Keratinocyte (primary cell): Measurements from ENCODE around the gene PURA. TPM values are rescaled to one million over a fixed set of nuclear protein-coding genes. Genes with fewer than 3 reads are reported as not detected.

Experiments used
- DNase-seq: peaks from one replicate; pipeline ENCODE4 v3.0.0-alpha.2; 2011; ENCODE audit warnings: low read depth, missing footprints, low spot score
- FAIRE-seq: peaks from 2 replicates; lab custom pipeline; 2011; peaks lifted over from hg19 to GRCh38; lab: Jason Lieb, UNC
- H2AFZ ChIP-seq: 2 replicates; pipeline ENCODE4 v1.6.0; 2012; ENCODE audit warnings: low read length, control low read depth, inconsistent platforms; ENCODE audit not compliant: control insufficient read depth
- H3K27ac ChIP-seq: 2 replicates; pipeline ENCODE4 v1.5.1; 2011; ENCODE audit warnings: low read length; ENCODE audit not compliant: control insufficient read depth, insufficient read depth
- H3K27me3 ChIP-seq: 3 replicates; pipeline ENCODE4 v1.6.0; 2011; ENCODE audit warnings: low read length; ENCODE audit not compliant: control insufficient read depth, insufficient read depth; ENCODE audit errors: extremely low read depth
- H3K36me3 ChIP-seq, 2 experiments: 2 replicates in 1 of 2; 3 replicates in 1 of 2; pipeline ENCODE4 v1.5.1; 2011; ENCODE audit warnings: low read length in 2 of 2, mild to moderate bottlenecking in 1 of 2; ENCODE audit not compliant: control insufficient read depth in 2 of 2, insufficient read depth in 2 of 2; ENCODE audit errors: extremely low read depth in 1 of 2
- H3K4me1 ChIP-seq: 3 replicates; pipeline ENCODE4 v1.5.1; 2011; ENCODE audit warnings: low read length; ENCODE audit not compliant: control insufficient read depth, insufficient read depth; ENCODE audit errors: extremely low read depth
- H3K4me2 ChIP-seq: 3 replicates; pipeline ENCODE4 v1.6.0; 2011; ENCODE audit warnings: low read depth, low read length; ENCODE audit not compliant: control insufficient read depth, insufficient read depth; ENCODE audit errors: extremely low read depth
- H3K4me3 ChIP-seq, 3 experiments: fragments of 200-600 bp in 1 of 3; sonication (generic) in 1 of 3; 2 replicates in 2 of 3; 3 replicates in 1 of 3; pipeline ENCODE4 v1.5.1; 2011 to 2016; ENCODE audit warnings: low read length in 3 of 3, mild to moderate bottlenecking in 3 of 3, control low read depth in 2 of 3, inconsistent platforms in 1 of 3, low read depth in 1 of 3, mixed read lengths in 1 of 3, mixed run types in 1 of 3, moderate library complexity in 1 of 3; ENCODE audit not compliant: control insufficient read depth in 2 of 3, insufficient read depth in 2 of 3; ENCODE audit errors: extremely low read depth in 1 of 3
- H3K79me2 ChIP-seq: 2 replicates; pipeline ENCODE4 v1.6.0; 2012; ENCODE audit warnings: low read length; ENCODE audit not compliant: control insufficient read depth, insufficient read depth
- H3K9ac ChIP-seq: 3 replicates; pipeline ENCODE4 v1.6.0; 2011; ENCODE audit warnings: low read length; ENCODE audit not compliant: control insufficient read depth, insufficient read depth; ENCODE audit errors: extremely low read depth
- H3K9me1 ChIP-seq: 3 replicates; pipeline ENCODE4 v1.6.0; 2011; ENCODE audit warnings: low read length; ENCODE audit not compliant: control insufficient read depth, insufficient read depth; ENCODE audit errors: extremely low read depth
- H3K9me3 ChIP-seq: 2 replicates; pipeline ENCODE4 v1.5.1; 2012; ENCODE audit warnings: low read depth, low read length; ENCODE audit not compliant: control insufficient read depth
- H4K20me1 ChIP-seq: 3 replicates; pipeline ENCODE4 v1.6.0; 2011; ENCODE audit warnings: low read length; ENCODE audit not compliant: control insufficient read depth, insufficient read depth; ENCODE audit errors: extremely low read depth
- EZH2 ChIP-seq: IDR thresholded peaks from one replicate; pipeline ENCODE4 v1.6.1; 2012; ENCODE audit warnings: inconsistent platforms, mild to moderate bottlenecking, low read length, moderate library complexity
- dilution Hi-C: fragments of 300-500 bp; cut with MboI; formaldehyde crosslinking; loops from one replicate; pipeline ENCODE4 v1.7.0; 2020; ENCODE audit warnings: low sequenced_read_pairs; ENCODE audit not compliant: extremely low pct_ligation_motif_present
- polyA plus RNA-seq, 5 experiments: library from polyadenylated mRNA; depleted of rRNA in 3 of 5; stranded (reverse) in 3 of 5; stranded (forward) in 1 of 5; unstranded in 1 of 5; fragments of >200 nt; gene quantifications; 1 replicate in 1 of 5; 2 replicates in 3 of 5; 3 replicates in 1 of 5; pipeline versions ENCODE4 v1.2.1 to v1.2.3, GENCODE V29; 2011 to 2012; ENCODE audit warnings: missing spikeins in 2 of 5, low read depth in 1 of 5, low replicate concordance in 1 of 5
- TF ChIP-seq, protein P1 (sequence below), 3 experiments: IDR thresholded peaks in 1 of 3; conservative IDR thresholded peaks in 1 of 3; optimal IDR thresholded peaks in 1 of 3; 2 replicates in 2 of 3; 3 replicates in 1 of 3; pipeline versions ENCODE3 to v1.5.1; 2011; ENCODE audit warnings: low read length in 3 of 3, mild to moderate bottlenecking in 3 of 3, moderate library complexity in 2 of 3, control low read depth in 1 of 3, inconsistent platforms in 1 of 3; ENCODE audit not compliant: insufficient read depth in 2 of 3; ENCODE audit errors: extremely low read depth in 1 of 3

PURA gene
- polyA plus RNA-seq, 1 donor (not counting 4 experiments of a cell fraction or from before 2014, with no cell fraction given), result 4.1 TPM

DNA sequence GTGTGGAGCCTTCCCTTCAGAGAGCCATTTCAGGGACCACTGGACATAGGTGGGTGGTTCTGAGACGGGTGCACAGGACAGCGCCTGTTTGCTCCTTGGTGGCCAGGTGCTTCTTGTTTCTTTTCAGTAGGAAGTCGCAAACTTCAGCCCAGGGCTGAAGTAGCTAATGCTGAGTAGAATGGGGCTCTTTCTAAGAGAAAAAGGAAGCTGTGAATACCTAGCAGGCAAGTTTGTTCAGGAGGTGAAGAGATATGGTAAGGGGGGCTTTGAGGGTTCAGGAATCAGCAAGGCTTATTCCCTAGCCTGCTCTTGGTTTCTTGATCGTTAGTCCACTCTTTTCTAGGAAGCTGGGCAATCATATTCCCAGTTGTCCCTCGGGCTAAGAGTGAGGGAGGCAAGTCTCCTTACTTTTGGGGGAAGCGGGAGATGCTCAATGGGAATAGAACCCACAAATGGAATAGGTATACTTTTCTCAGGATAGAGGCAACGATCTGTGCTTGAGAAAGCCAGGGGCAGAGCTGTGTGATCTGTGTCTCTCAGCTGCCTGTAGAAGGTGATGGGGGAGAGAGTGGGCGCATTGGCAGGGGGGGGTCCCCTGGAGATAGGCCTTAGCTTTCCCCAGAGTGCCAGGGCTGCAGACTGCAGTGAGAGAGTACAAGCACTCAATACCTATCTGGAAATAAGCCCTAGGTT, 1.9 kb upstream of the PURA start:
- peaks cover 78% of the 10 kb centered on the region for H3K79me2 ChIP-seq
- H3K9ac ChIP-seq, result no peak overlapping the region
- peaks cover 21% of the 10 kb centered on the region for H3K4me1 ChIP-seq
- H3K36me3 ChIP-seq, result no peaks in the 10 kb centered on the region
- DNase-seq (no peak), FAIRE-seq (no peak)
- no peak overlapping the region for H3K27ac ChIP-seq
- no peaks in the 10 kb centered on the region for H3K27me3 ChIP-seq
- H2AFZ ChIP-seq, result no peak overlapping the region
- no peaks in the 10 kb centered on the region for H3K9me3 ChIP-seq
- TF ChIP-seq, protein P1, sequence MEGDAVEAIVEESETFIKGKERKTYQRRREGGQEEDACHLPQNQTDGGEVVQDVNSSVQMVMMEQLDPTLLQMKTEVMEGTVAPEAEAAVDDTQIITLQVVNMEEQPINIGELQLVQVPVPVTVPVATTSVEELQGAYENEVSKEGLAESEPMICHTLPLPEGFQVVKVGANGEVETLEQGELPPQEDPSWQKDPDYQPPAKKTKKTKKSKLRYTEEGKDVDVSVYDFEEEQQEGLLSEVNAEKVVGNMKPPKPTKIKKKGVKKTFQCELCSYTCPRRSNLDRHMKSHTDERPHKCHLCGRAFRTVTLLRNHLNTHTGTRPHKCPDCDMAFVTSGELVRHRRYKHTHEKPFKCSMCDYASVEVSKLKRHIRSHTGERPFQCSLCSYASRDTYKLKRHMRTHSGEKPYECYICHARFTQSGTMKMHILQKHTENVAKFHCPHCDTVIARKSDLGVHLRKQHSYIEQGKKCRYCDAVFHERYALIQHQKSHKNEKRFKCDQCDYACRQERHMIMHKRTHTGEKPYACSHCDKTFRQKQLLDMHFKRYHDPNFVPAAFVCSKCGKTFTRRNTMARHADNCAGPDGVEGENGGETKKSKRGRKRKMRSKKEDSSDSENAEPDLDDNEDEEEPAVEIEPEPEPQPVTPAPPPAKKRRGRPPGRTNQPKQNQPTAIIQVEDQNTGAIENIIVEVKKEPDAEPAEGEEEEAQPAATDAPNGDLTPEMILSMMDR (optimal IDR thresholded peaks at IDR 0.05 in 1 of 3, IDR thresholded peaks at IDR 0.05 in 1 of 3, conservative IDR thresholded peaks at IDR 0.05 in 1 of 3; ENCODE audit: extremely low read depth in 1 of 3, insufficient read depth in 2 of 3, low read length in 3 of 3), result no peak
- TF ChIP-seq EZH2, result no peak
- dilution Hi-C loops, result no loop called here
- H4K20me1 ChIP-seq, result no peaks in the 10 kb centered on the region
- no peak overlapping the region for H3K4me2 ChIP-seq
- H3K9me1 ChIP-seq, result no peaks in the 10 kb centered on the region
- H3K4me3 ChIP-seq, result no peak overlapping the region

- H3K9me1 ChIP-seq, result no peaks in the 10 kb centered on the region
- peaks cover 19% of the 10 kb centered on the region for H3K4me1 ChIP-seq
- H3K27ac ChIP-seq, result no peak overlapping the region
- TF ChIP-seq, protein P1 (optimal IDR thresholded peaks at IDR 0.05 in 1 of 3, IDR thresholded peaks at IDR 0.05 in 1 of 3, conservative IDR thresholded peaks at IDR 0.05 in 1 of 3; ENCODE audit: extremely low read depth in 1 of 3, insufficient read depth in 2 of 3, low read length in 3 of 3), result no peak
- no peak for TF ChIP-seq EZH2
- peaks cover 83% of the 10 kb centered on the region for H3K79me2 ChIP-seq
- H3K9me3 ChIP-seq, result no peaks in the 10 kb centered on the region
- H4K20me1 ChIP-seq, result no peaks in the 10 kb centered on the region
- H3K9ac ChIP-seq, result no peak overlapping the region
- no peaks in the 10 kb centered on the region for H3K27me3 ChIP-seq
- H3K4me3 ChIP-seq, result peak overlapping the region; percentile 17 to 58 (median 21)
- dilution Hi-C loops, result no loop called here
- H3K36me3 ChIP-seq, result no peaks in the 10 kb centered on the region
- DNase-seq (no peak), FAIRE-seq (no peak)
- no peak overlapping the region for H2AFZ ChIP-seq
- H3K4me2 ChIP-seq, result peak overlapping the region; percentile 60
Measured at GRCh38 chr5:140112685-140113179, 1.2 kb upstream of the PURA start.
